OCI-LY1 (cell line): ENCODE results near the gene SMCHD1.

Experiments
- H2AFZ ChIP-seq: fragments of 200-600 bp; sonication (generic), shearing (Covaris generic); 2 replicates; pipeline ENCODE4 v1.6.0; 2014; ENCODE audit warnings: antibody characterized with exemption, mild to moderate bottlenecking, low read length
- H3F3A ChIP-seq: fragments of 200-600 bp; sonication (generic), shearing (Covaris generic); 2 replicates; pipeline ENCODE4 v1.6.0; 2014; ENCODE audit warnings: mild to moderate bottlenecking, antibody characterized with exemption, low read length, moderate library complexity; ENCODE audit not compliant: insufficient read depth
- H3K27ac ChIP-seq: fragments of 200-600 bp; sonication (generic); 2 replicates; pipeline ENCODE4 v1.5.1; 2014; ENCODE audit warnings: low read length, mixed run types, mild to moderate bottlenecking, low read depth; ENCODE audit not compliant: poor library complexity, severe bottlenecking
- H3K27me3 ChIP-seq: fragments of 200-600 bp; sonication (generic); 2 replicates; pipeline ENCODE4 v1.6.0; 2014; ENCODE audit warnings: antibody characterized with exemption, mild to moderate bottlenecking, low read length, moderate library complexity; ENCODE audit not compliant: insufficient read depth
- H3K36me3 ChIP-seq: fragments of 200-600 bp; sonication (generic); 2 replicates; pipeline ENCODE4 v1.6.1; 2014; ENCODE audit warnings: mild to moderate bottlenecking, antibody characterized with exemption, low read length, moderate library complexity, mixed read lengths; ENCODE audit not compliant: insufficient read depth
- H3K4me1 ChIP-seq: fragments of 200-600 bp; sonication (generic); 2 replicates; pipeline ENCODE4 v1.5.1; 2014; ENCODE audit warnings: mild to moderate bottlenecking, low read length, moderate library complexity; ENCODE audit not compliant: insufficient read depth, severe bottlenecking
- H3K4me2 ChIP-seq: fragments of 200-600 bp; sonication (generic), shearing (Covaris generic); 2 replicates; pipeline ENCODE4 v1.6.1; 2014; ENCODE audit warnings: low read length
- H3K4me3 ChIP-seq: fragments of 200-600 bp; sonication (generic); 2 replicates; pipeline ENCODE4 v1.5.1; 2014; ENCODE audit warnings: low read length, low read depth, mild to moderate bottlenecking, mixed read lengths; ENCODE audit not compliant: poor library complexity, severe bottlenecking
- H3K79me2 ChIP-seq: fragments of 200-600 bp; shearing (Covaris generic); 2 replicates; pipeline ENCODE4 v1.6.1; 2016; ENCODE audit warnings: mixed run types, low read length, mixed read lengths; ENCODE audit not compliant: insufficient read depth
- H3K9ac ChIP-seq: fragments of 200-600 bp; sonication (generic), shearing (Covaris generic); 2 replicates; pipeline ENCODE4 v1.6.1; 2014; ENCODE audit warnings: mild to moderate bottlenecking, low read length, mixed read lengths
- H3K9me2 ChIP-seq: fragments of 200-600 bp; sonication (generic), shearing (Covaris generic); 2 replicates; pipeline ENCODE4 v1.6.1; 2014; ENCODE audit warnings: low read depth, mild to moderate bottlenecking, low read length, mixed read lengths
- H3K9me3 ChIP-seq: fragments of 200-600 bp; shearing (Covaris generic); 2 replicates; pipeline ENCODE4 v1.6.1; 2014; ENCODE audit warnings: low read length, mixed read lengths
- H4K20me1 ChIP-seq: fragments of 200-600 bp; sonication (generic), shearing (Covaris generic); 2 replicates; pipeline ENCODE4 v1.6.0; 2016; ENCODE audit warnings: mild to moderate bottlenecking, low read length; ENCODE audit not compliant: insufficient read depth
- EZH2 ChIP-seq: fragments of 200-600 bp; sonication (generic), shearing (Covaris generic); IDR thresholded peaks from 2 replicates; pipeline ENCODE4 v1.8.0; 2017; ENCODE audit warnings: borderline replicate concordance, mixed run types, mild to moderate bottlenecking, antibody characterized with exemption, low read length, moderate library complexity, mixed read lengths
- TF ChIP-seq, protein P1 (sequence below): fragments of 200-600 bp; sonication (generic), shearing (Covaris generic); IDR thresholded peaks from 2 replicates; pipeline ENCODE4 v1.5.1; 2017; ENCODE audit warnings: mild to moderate bottlenecking, antibody characterized with exemption, low read length, moderate library complexity, mixed read lengths

Gene SMCHD1

DNA sequence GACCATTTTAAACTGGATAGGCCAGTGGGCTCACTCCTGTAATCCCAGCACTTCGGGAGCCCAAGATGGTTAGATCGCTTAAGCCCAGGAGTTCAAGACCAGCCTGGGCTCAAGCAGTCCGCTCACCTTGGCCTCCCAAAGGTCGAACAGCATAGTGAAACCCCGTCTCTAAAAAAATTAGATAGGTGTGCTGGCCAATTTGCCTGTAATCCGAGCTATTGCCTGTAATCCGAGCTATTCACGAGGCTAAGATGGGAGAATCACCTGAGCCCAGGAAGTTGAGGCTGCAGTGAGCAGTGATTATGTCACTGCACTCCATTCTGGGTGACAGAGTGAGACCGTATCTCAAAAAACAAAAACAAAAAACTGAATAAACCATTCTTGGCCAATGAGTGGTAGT lies 138.6 kb downstream of the SMCHD1 start:
- Histone ChIP-seq H3K27me3 (no peaks in the 10 kb centered on the region), H3K9me2 (no peaks in the 10 kb centered on the region), H3K4me3 (no peak overlapping the region), H3K79me2 (no peaks in the 10 kb centered on the region), H3K4me2 (no peak overlapping the region), H3K9me3 (no peaks in the 10 kb centered on the region), H3F3A (no peaks in the 10 kb centered on the region), H3K36me3 (peaks cover 20% of the 10 kb centered on the region), H3K9ac (no peak overlapping the region), H3K4me1 (no peaks in the 10 kb centered on the region), H2AFZ (no peak overlapping the region), H3K27ac (no peak overlapping the region), H4K20me1 (no peaks in the 10 kb centered on the region)
- TF ChIP-seq EZH2: no peak
- TF ChIP-seq, protein P1, sequence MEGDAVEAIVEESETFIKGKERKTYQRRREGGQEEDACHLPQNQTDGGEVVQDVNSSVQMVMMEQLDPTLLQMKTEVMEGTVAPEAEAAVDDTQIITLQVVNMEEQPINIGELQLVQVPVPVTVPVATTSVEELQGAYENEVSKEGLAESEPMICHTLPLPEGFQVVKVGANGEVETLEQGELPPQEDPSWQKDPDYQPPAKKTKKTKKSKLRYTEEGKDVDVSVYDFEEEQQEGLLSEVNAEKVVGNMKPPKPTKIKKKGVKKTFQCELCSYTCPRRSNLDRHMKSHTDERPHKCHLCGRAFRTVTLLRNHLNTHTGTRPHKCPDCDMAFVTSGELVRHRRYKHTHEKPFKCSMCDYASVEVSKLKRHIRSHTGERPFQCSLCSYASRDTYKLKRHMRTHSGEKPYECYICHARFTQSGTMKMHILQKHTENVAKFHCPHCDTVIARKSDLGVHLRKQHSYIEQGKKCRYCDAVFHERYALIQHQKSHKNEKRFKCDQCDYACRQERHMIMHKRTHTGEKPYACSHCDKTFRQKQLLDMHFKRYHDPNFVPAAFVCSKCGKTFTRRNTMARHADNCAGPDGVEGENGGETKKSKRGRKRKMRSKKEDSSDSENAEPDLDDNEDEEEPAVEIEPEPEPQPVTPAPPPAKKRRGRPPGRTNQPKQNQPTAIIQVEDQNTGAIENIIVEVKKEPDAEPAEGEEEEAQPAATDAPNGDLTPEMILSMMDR: no peak

DNA sequence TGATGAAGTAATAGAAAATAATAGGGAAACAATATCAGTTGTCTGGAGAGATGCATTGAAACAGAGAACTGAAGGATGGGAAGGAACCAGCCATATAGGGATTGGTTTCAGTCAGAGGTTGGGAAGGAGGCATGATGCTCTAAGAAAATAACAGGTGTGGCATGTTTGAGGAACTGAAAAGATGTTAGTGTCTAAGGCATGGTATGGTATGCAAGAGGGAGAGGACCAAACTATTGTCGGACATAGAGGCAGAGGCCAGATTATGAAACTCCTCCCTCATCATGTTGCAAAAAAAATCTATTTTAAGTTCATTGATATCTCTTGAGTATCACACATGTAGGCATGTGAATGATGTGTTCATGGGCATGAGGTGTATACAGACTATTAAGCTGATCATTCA lies 142.4 kb downstream of the SMCHD1 start:
- no peaks in the 10 kb centered on the region for H3K9me2 ChIP-seq
- no peak overlapping the region for H3K27ac ChIP-seq
- peaks cover 31% of the 10 kb centered on the region for H3K36me3 ChIP-seq
- H3K27me3 ChIP-seq: no peaks in the 10 kb centered on the region
- H3K9me3 ChIP-seq: no peaks in the 10 kb centered on the region
- H3F3A ChIP-seq: no peaks in the 10 kb centered on the region
- H3K9ac ChIP-seq: no peak overlapping the region
- H3K79me2 ChIP-seq: no peaks in the 10 kb centered on the region
- TF ChIP-seq, protein P1: no peak
- TF ChIP-seq EZH2: no peak
- H3K4me2 ChIP-seq: no peak overlapping the region
- no peaks in the 10 kb centered on the region for H3K4me1 ChIP-seq
- H2AFZ ChIP-seq: no peak overlapping the region
- no peak overlapping the region for H3K4me3 ChIP-seq
- no peaks in the 10 kb centered on the region for H4K20me1 ChIP-seq

DNA sequence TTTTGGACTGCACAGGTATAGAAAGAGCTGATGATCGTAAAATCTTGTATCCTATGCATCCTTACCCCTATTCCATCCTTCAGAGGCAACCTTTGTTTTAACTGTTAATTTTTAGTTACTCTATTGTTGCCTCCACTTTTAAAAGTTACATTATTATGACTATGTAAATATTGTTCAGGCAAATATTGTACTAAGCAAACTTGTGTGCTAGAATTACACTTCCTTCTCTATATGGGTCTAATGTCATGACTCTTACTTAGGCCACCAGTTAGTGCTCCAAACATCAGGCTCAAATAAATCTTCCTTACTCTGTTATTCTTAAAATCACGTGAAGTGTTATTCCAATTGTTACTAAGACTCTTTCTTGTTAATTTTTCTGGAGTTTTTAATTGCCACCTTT lies 143.8 kb downstream of the SMCHD1 start:
- Histone ChIP-seq H3K4me3 (no peak overlapping the region), H3F3A (no peaks in the 10 kb centered on the region), H3K36me3 (peaks cover 31% of the 10 kb centered on the region), H3K79me2 (no peaks in the 10 kb centered on the region), H3K4me1 (no peaks in the 10 kb centered on the region), H2AFZ (no peak overlapping the region), H3K4me2 (no peak overlapping the region), H4K20me1 (no peaks in the 10 kb centered on the region), H3K27me3 (no peaks in the 10 kb centered on the region), H3K9me2 (no peaks in the 10 kb centered on the region), H3K9me3 (no peaks in the 10 kb centered on the region), H3K9ac (no peak overlapping the region), H3K27ac (no peak overlapping the region)
- TF ChIP-seq, protein P1: no peak
- TF ChIP-seq EZH2: no peak
